GM18526 (cell line): Measurements from ENCODE around the gene CCIN.

Experiments
- POLR2A ChIP-seq: IDR thresholded peaks from 3 replicates; pipeline ENCODE4 v1.6.1; 2011; ENCODE audit not compliant: insufficient read length; ENCODE audit errors: extremely low read depth

CCIN gene

GRCh38 chr9:36164372-36164771, 4.8 kb upstream of the CCIN start:
- TF ChIP-seq POLR2A, result no peak

GRCh38 chr9:36164989-36165388, 4.2 kb upstream of the CCIN start:
- no peak for TF ChIP-seq POLR2A

- no peak for TF ChIP-seq POLR2A
Measured at GRCh38 chr9:36165826-36166167, 3.4 kb upstream of the CCIN start.

- TF ChIP-seq POLR2A, result no peak
Measured at GRCh38 chr9:36166168-36166927, 2.8 kb upstream of the CCIN start.

- TF ChIP-seq POLR2A, result no peak
Measured at GRCh38 chr9:36169708-36170107, 520 bp downstream of the CCIN start.

GRCh38 chr9:36170531-36170930, 1.3 kb downstream of the CCIN start:
- no peak for TF ChIP-seq POLR2A

- no peak for TF ChIP-seq POLR2A
Measured at GRCh38 chr9:36173861-36174260, 4.7 kb downstream of the CCIN start.

GRCh38 chr9:36174271-36174670, 5.1 kb downstream of the CCIN start:
- TF ChIP-seq POLR2A, result no peak

GRCh38 chr9:36174731-36175130, 5.5 kb downstream of the CCIN start:
- TF ChIP-seq POLR2A, result no peak

- TF ChIP-seq POLR2A, result no peak
Measured at GRCh38 chr9:36177571-36177970, 8.4 kb downstream of the CCIN start.

GRCh38 chr9:36187414-36187813, 18.2 kb downstream of the CCIN start:
- TF ChIP-seq POLR2A, result no peak

GRCh38 chr9:36188212-36188611, 19.0 kb downstream of the CCIN start:
- no peak for TF ChIP-seq POLR2A

GRCh38 chr9:36189976-36190375, 20.8 kb downstream of the CCIN start:
- no peak for TF ChIP-seq POLR2A

- TF ChIP-seq POLR2A, result peak; percentile 98
Measured at GRCh38 chr9:36190388-36191289, 21.5 kb downstream of the CCIN start, which contains the start of gene CLTA. Gene CLTA, plus strand, starts transcription at chr9:36190921. Its CDS starts 136 bp downstream, at chr9:36191057.

- TF ChIP-seq POLR2A, result no peak
Measured at GRCh38 chr9:36191290-36191645, 22.1 kb downstream of the CCIN start.

GRCh38 chr9:36191686-36192085, 22.5 kb downstream of the CCIN start:
- TF ChIP-seq POLR2A, result no peak
